ENCODE results near the gene VWA8.

Gene VWA8

GRCh38 chr13:41562083-41562482 lies 398.8 kb downstream of the VWA8 start:
- Mint-ChIP-seq H3K9me3 (no peaks in the 10 kb centered on the region), H3K27me3 (no peaks in the 10 kb centered on the region), H3K27ac (peak overlapping the region in 1 of 2 donors; percentile 65), H3K4me1 (ENCODE audit: low read depth in 2 of 2) (no peaks in the 10 kb centered on the region), H3K36me3 (ENCODE audit: insufficient read depth) (no peaks in the 10 kb centered on the region), H3K4me3 (no peak overlapping the region)
- DNase-seq (no peak), ATAC-seq (replicated peaks) (no peak)

DNA sequence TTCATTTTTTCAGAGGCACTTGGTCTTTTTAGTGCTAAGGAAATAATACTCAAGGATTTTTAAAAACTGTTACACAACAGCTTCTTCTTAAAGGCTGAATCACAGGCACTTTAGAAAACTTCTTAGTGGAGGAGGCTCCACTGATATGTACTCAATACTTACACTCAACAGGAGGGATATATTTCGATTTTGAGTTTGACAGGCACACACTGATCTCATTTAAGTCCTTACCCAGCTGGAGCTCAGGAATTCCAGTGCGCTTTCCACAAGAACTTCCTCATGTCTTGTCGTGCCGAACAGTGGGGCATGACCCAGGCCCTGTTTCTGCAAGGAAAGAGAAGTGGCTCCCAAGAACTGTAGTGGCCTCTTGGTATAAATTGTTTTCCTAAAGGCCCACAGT lies 399.7 kb downstream of the VWA8 start:
- Mint-ChIP-seq H3K36me3 (ENCODE audit: insufficient read depth) (no peaks in the 10 kb centered on the region), H3K27ac (no peak overlapping the region), H3K9me3 (no peaks in the 10 kb centered on the region), H3K4me3 (no peak overlapping the region), H3K27me3 (no peaks in the 10 kb centered on the region), H3K4me1 (ENCODE audit: low read depth in 2 of 2) (no peaks in the 10 kb centered on the region)
- ATAC-seq (replicated peaks) = no peak
- no peak for DNase-seq

DNA sequence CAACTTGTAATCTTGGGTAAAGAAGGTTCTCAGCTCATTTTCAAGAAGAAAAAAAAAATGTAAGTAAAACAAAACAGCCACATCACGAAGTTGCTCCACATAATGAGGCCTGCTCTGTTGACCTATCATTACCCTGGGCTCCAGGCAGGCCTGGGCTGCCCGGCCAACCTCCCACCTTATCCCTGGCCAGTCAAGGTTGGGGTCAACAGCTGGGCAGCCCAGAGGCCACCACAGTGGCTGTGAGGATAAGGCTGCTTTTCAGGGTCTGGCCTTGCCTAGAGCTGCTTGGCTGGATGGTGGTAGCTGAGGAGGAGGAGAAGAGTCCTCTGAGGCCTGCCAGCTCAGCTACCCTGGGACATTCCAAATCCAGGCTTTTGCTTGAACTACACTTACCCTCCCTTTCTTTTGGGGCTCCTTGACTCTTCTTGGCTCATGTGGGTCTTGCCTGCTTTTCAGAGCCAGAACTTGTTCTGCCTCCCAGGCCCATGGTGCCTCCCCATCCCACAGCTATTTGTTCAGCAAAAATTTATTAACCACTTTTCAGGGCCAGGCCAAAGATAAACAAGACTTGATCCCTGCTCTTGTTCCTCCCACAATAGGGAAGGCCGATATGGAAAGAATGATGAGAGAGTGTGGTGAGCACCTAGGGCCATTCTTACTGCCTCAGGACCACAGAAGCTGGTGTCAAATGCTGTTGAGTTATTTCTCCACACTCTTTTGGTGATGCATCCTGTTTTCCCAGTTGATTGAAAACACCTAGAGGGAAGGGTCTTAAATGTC lies 401.9 kb downstream of the VWA8 start:
- Mint-ChIP-seq H3K9me3 (no peaks in the 10 kb centered on the region), H3K36me3 (ENCODE audit: insufficient read depth) (no peaks in the 10 kb centered on the region), H3K27me3 (no peaks in the 10 kb centered on the region), H3K27ac (peak overlapping the region in 1 of 2 donors; percentile 87), H3K4me1 (ENCODE audit: low read depth in 2 of 2) (no peaks in the 10 kb centered on the region), H3K4me3 (no peak overlapping the region)
- DNase-seq = no peak
- no peak for ATAC-seq (replicated peaks)

DNA sequence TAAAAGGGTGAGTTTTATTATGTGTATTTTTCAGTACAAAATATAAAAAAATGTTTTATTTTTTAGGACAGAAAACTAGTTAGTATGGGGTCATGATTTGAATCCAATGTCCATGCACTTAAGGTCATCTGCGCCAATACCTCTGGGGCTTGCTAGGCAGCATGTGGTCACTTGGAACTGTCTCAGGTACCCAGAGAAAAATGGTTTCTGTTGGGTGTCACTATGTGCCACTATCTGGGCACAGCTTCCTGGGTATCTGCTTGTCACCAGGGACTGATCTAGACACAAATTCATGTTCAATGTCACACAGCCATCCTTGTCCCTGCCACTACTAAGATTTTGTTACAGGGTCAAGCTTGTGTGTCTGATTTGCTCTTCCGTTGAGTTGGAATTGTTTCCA lies 403.2 kb downstream of the VWA8 start:
- Mint-ChIP-seq H3K27ac (no peak overlapping the region), H3K4me3 (no peak overlapping the region), H3K4me1 (ENCODE audit: low read depth in 2 of 2) (no peaks in the 10 kb centered on the region), H3K27me3 (no peaks in the 10 kb centered on the region), H3K9me3 (no peaks in the 10 kb centered on the region), H3K36me3 (ENCODE audit: insufficient read depth) (no peaks in the 10 kb centered on the region)
- DNase-seq (no peak), ATAC-seq (replicated peaks) (no peak)

- Mint-ChIP-seq H3K4me1 (ENCODE audit: low read depth in 2 of 2) (no peaks in the 10 kb centered on the region), H3K9me3 (no peaks in the 10 kb centered on the region), H3K27me3 (no peaks in the 10 kb centered on the region), H3K27ac (no peak overlapping the region), H3K36me3 (ENCODE audit: insufficient read depth) (no peaks in the 10 kb centered on the region), H3K4me3 (no peak overlapping the region)
- no peak for DNase-seq
- ATAC-seq (replicated peaks) = no peak
These were observed 406.1 kb downstream of the VWA8 start for GRCh38 chr13:41554626-41555386.

GRCh38 chr13:41554180-41554579 lies 406.7 kb downstream of the VWA8 start:
- no peak for ATAC-seq (replicated peaks)
- H3K27ac Mint-ChIP-seq = peak overlapping the region; percentile 7 to 75
- H3K27me3 Mint-ChIP-seq = peaks cover 0 to 3% of the 10 kb centered on the region in 2 donors
- no peaks in the 10 kb centered on the region for H3K9me3 Mint-ChIP-seq
- H3K4me3 Mint-ChIP-seq = no peak overlapping the region
- DNase-seq = no peak
- no peaks in the 10 kb centered on the region for H3K36me3 Mint-ChIP-seq (ENCODE audit: insufficient read depth)
- no peaks in the 10 kb centered on the region for H3K4me1 Mint-ChIP-seq (ENCODE audit: low read depth in 2 of 2)

DNA sequence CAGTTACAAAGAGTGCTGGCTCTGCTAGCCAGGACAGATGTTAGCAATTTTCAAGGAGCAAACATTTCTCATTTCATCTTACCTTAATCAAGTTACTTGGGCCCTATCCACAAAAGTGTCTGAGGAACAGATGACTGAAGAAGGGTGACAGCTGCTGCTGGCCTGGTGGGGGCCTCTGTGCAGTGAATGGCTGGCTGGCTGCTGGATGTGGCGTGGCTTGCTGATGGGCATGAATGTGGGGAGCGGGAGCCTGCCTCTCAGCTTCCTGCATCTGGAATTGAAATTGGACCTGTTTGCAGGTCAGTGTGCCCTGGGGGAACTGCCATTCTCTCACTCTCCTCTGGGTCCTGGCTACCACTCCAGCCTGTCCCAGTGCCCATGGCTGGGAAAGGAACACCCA lies 408.9 kb downstream of the VWA8 start:
- H3K36me3 Mint-ChIP-seq (ENCODE audit: insufficient read depth) = no peaks in the 10 kb centered on the region
- no peaks in the 10 kb centered on the region for H3K4me1 Mint-ChIP-seq (ENCODE audit: low read depth in 2 of 2)
- H3K27ac Mint-ChIP-seq = no peak overlapping the region

DNA sequence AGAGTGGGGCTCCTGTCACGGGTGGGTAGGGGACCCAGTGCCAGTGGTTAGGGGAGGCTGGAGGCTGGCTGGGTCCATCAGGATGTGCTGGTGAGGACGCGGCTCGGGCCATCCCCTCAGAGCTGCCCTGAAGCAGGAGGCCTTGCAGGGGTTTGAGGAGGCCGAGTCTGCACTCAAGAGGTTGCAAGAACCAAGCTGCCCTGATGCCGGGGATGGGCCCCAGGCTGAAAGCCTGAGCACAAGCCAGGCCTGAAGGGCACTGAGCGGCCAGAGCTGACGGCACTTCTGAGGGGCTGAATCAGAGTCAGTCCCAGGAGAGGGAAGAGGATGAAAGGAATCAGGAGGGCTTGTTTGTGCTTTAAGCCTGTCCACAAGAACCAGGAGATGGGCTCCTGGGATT lies 410.6 kb downstream of the VWA8 start:
- Mint-ChIP-seq H3K36me3 (ENCODE audit: insufficient read depth) (peaks cover 3% of the 10 kb centered on the region), H3K9me3 (no peaks in the 10 kb centered on the region), H3K4me3 (no peak overlapping the region), H3K27me3 (peaks cover 4 to 7% of the 10 kb centered on the region in 2 donors), H3K27ac (no peak overlapping the region), H3K4me1 (ENCODE audit: low read depth in 2 of 2) (peaks cover 0 to 3% of the 10 kb centered on the region in 2 donors)
- ATAC-seq (replicated peaks) (no peak), DNase-seq (no peak)

More for the DNA sequence above, 408.9 kb downstream of the VWA8 start:
- DNase-seq (no peak), ATAC-seq (replicated peaks) (no peak)
- Mint-ChIP-seq H3K9me3 (no peaks in the 10 kb centered on the region), H3K4me3 (no peak overlapping the region), H3K27me3 (peaks cover 0 to 4% of the 10 kb centered on the region in 2 donors)

- no peak for DNase-seq
- H3K27me3 Mint-ChIP-seq = peaks cover 4 to 14% of the 10 kb centered on the region in 2 donors
- no peak overlapping the region for H3K27ac Mint-ChIP-seq
- H3K4me1 Mint-ChIP-seq (ENCODE audit: low read depth in 2 of 2) = peaks cover 0 to 3% of the 10 kb centered on the region in 2 donors
- H3K4me3 Mint-ChIP-seq = no peak overlapping the region
- peaks cover 3% of the 10 kb centered on the region for H3K36me3 Mint-ChIP-seq (ENCODE audit: insufficient read depth)
- no peaks in the 10 kb centered on the region for H3K9me3 Mint-ChIP-seq
- ATAC-seq (replicated peaks) = no peak
These were observed 411.4 kb downstream of the VWA8 start for GRCh38 chr13:41549491-41549890.

DNA sequence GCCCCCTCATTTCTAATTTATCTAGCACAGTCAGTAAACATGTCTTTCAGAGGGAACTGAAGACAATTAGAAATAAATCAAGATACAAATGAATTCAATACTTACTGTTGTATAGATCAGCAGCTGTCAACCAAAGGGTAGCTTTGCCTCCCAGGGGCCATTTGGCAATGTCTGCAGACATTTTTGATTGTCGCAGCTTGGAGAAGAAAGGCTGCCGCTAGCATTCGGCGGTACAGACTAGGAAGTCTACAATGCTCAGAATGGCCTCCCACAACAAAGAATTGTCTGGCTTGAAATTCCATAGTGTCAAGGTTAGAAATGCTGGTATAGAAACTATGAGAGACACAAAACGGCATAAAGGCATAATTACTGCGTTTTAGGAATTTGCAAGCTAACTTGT lies 412.0 kb downstream of the VWA8 start:
- Mint-ChIP-seq H3K27me3 (peaks cover 8 to 14% of the 10 kb centered on the region in 2 donors), H3K27ac (no peak overlapping the region), H3K4me1 (ENCODE audit: low read depth in 2 of 2) (peaks cover 0 to 3% of the 10 kb centered on the region in 2 donors), H3K9me3 (no peaks in the 10 kb centered on the region), H3K36me3 (ENCODE audit: insufficient read depth) (peaks cover 3% of the 10 kb centered on the region), H3K4me3 (no peak overlapping the region)
- DNase-seq (no peak), ATAC-seq (replicated peaks) (no peak)

GRCh38 chr13:41548031-41548430 lies 412.9 kb downstream of the VWA8 start:
- peaks cover 11 to 14% of the 10 kb centered on the region in 2 donors for H3K27me3 Mint-ChIP-seq
- peaks cover 0 to 3% of the 10 kb centered on the region in 2 donors for H3K4me1 Mint-ChIP-seq (ENCODE audit: low read depth in 2 of 2)
- H3K36me3 Mint-ChIP-seq (ENCODE audit: insufficient read depth) = peaks cover 3% of the 10 kb centered on the region
- DNase-seq (no peak), ATAC-seq (replicated peaks) (no peak)
- peak overlapping the region in 1 of 2 donors; percentile 35 for H3K27ac Mint-ChIP-seq
- no peaks in the 10 kb centered on the region for H3K9me3 Mint-ChIP-seq
- no peak overlapping the region for H3K4me3 Mint-ChIP-seq

GRCh38 chr13:41547251-41548000 lies 413.5 kb downstream of the VWA8 start:
- no peak for ATAC-seq (replicated peaks)
- H3K27ac Mint-ChIP-seq = peak overlapping the region in 1 of 2 donors; percentile 35

DNA sequence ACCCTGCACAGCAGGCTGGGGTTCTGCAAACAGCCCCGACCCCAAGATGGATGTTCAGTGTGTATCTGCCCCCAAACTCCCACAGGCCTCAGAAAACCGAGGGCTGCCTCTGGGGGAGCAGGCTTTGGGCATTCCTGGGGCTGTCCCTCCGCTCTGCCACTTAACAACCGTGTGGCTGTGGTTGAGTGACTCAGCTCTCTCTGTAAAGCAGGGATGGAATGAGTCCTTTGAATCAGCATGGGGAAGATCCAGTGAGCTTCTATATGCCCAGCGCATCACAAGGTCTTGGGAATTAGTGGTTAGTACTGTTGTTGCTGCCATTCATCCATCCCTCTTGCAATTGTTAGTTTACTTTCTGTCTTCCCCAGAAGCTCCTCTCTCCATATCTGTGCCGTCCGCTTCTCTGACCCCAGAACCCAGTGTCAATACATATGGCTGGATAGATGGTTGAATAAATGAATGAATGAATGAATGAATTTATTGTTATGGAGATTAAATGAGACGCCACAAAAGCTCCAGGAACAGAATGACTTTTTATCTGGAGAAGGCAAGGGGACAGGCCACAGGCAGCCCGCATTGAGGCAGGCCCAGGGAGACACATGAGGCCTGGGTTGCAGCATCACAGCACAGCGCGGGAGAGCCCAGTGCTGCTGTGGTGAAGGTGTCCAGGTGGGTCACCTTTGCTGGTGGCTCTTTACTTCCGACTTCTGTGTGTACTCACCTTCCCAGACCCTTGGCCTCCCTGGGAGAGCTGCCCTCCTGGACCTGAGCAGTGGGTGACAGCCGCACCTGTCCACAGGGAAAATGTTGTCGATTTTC lies 414.3 kb downstream of the VWA8 start:
- no peak overlapping the region for H3K27ac Mint-ChIP-seq
- DNase-seq = no peak
- no peak for ATAC-seq (replicated peaks)
- peaks cover 0 to 3% of the 10 kb centered on the region in 2 donors for H3K4me1 Mint-ChIP-seq (ENCODE audit: low read depth in 2 of 2)
- H3K9me3 Mint-ChIP-seq = no peaks in the 10 kb centered on the region
- H3K4me3 Mint-ChIP-seq = no peak overlapping the region
- H3K36me3 Mint-ChIP-seq (ENCODE audit: insufficient read depth) = peaks cover 3% of the 10 kb centered on the region
- peaks cover 11 to 14% of the 10 kb centered on the region in 2 donors for H3K27me3 Mint-ChIP-seq

More at GRCh38 chr13:41547251-41548000, 413.5 kb downstream of the VWA8 start:
- no peak for DNase-seq
- Mint-ChIP-seq H3K27me3 (peaks cover 11 to 14% of the 10 kb centered on the region in 2 donors), H3K4me1 (ENCODE audit: low read depth in 2 of 2) (peaks cover 0 to 3% of the 10 kb centered on the region in 2 donors), H3K9me3 (no peaks in the 10 kb centered on the region), H3K36me3 (ENCODE audit: insufficient read depth) (peaks cover 3% of the 10 kb centered on the region), H3K4me3 (no peak overlapping the region)
